NCI-H526 (cell line): Measurements from ENCODE around the gene SPHKAP.
"Not testable (repeated sequence)": the region's sequence is repeated elsewhere in the genome, so short reads cannot be mapped to it uniquely, and the experiment has no call there.

ENCODE experiments used
- DNase-seq, 2 experiments: peaks; one replicate each; lab custom pipeline; 2025; lab: John Stamatoyannopoulos, UW

The SPHKAP gene

GRCh38 chr2:228103379-228103778 lies 78.1 kb downstream of the SPHKAP start:
- no peak for DNase-seq

- no peak for DNase-seq
These were observed 78.5 kb downstream of the SPHKAP start for GRCh38 chr2:228102949-228103348.

GRCh38 chr2:228094377-228094921 lies 87.0 kb downstream of the SPHKAP start:
- DNase-seq: no peak

- DNase-seq: no peak
These were observed 89.4 kb downstream of the SPHKAP start for GRCh38 chr2:228092056-228092455.

GRCh38 chr2:228086561-228086960 lies 94.9 kb downstream of the SPHKAP start:
- DNase-seq: no peak

DNA sequence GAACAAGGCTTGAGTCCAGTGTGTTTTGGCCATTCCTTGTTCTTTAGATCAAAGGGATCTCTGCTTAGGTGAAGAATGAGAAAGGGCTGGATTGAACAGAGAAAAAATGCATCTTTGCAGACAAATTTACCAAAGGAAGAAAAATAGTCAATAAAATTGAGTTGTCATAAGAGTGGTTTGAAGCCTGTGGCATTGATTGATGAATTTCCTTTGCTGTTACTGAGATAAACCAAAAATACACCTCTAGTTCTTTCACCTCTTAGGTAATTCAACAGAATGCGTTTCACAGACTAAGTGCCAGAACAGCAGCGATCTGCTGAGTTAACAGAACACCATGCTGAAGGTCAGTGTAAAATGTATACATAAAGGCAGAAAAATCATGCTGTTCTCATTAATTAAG lies 96.8 kb downstream of the SPHKAP start:
- DNase-seq: no peak

GRCh38 chr2:228083131-228083530 lies 98.4 kb downstream of the SPHKAP start:
- no peak for DNase-seq

DNA sequence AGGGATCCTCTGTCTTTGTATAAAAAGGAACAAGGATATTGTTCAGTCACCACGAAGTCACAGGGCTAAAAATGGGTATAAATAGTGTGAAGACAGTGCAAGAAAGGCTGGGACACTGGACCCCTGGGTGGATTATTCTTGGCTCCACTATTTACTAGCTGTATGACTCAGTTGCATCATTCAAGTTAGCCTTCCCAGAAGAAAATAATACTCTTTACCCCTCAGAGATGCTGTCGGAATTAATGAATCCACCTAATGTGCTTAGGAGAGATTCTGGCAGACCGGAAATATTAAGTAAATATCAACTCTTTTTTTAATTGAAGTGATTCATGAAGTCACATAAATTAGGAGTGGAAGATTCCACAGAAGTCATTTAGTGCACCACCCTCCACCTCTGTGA lies 98.9 kb downstream of the SPHKAP start:
- no peak for DNase-seq

- DNase-seq: no peak
These were observed 102.3 kb downstream of the SPHKAP start for GRCh38 chr2:228079194-228079593.

DNA sequence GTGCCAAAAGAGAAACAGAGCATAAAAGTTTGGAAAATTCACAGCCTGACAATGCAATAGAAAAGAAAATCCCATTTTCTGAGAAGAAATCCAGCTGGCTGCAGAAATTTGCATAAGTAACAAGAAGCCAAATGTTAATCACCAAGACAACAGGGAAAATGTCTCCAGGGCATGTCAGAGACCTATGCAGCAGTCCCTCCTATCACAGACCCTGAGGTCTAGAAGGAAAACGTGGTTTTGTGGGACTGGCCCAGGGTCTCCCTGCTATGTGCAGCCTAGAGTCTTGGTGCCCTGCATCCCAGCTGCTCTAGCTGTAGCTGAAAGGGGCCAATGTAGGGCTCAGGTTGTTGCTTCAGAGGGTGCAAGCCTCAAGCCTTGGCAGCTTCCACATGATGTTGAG lies 104.8 kb downstream of the SPHKAP start:
- not testable (repeated sequence) for DNase-seq

DNA sequence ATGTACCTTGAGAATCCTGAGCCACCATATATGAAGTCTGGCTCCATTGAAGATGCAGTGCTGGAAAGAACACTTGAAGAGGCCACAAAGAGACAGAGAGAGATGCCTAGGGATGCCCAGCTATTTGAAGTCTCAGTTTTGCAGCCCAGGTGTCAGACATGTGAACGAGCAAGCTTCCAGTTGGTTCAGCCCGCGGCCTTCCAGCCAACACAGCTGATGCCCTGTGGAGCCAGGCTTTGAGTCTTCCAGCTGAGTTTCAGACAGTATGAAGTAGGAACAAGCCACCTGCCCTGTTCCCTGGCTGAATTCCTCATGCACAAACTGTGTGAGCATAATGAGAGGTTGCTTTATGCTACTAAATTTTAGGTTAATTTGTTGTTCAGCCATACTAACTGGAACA lies 108.8 kb downstream of the SPHKAP start:
- no peak for DNase-seq

DNA sequence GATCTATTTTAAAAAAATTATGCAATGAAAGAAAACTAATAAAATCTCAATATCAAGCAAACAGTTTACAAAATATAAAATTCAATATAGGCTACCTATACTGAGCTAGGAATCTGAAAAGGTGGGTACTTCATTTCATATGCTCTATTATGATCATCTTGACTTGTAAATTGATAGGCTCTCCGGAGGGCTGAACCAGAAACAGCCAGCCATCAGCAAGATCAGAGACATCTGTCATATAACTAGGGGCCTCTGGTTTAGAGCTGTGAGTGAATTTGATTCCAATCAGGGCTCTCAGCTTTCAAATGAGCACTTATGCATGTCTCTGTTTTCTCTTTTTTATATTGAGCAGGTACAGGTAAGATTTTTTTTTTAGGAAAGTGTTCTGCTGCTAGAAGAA lies 114.2 kb downstream of the SPHKAP start:
- no peak for DNase-seq

DNA sequence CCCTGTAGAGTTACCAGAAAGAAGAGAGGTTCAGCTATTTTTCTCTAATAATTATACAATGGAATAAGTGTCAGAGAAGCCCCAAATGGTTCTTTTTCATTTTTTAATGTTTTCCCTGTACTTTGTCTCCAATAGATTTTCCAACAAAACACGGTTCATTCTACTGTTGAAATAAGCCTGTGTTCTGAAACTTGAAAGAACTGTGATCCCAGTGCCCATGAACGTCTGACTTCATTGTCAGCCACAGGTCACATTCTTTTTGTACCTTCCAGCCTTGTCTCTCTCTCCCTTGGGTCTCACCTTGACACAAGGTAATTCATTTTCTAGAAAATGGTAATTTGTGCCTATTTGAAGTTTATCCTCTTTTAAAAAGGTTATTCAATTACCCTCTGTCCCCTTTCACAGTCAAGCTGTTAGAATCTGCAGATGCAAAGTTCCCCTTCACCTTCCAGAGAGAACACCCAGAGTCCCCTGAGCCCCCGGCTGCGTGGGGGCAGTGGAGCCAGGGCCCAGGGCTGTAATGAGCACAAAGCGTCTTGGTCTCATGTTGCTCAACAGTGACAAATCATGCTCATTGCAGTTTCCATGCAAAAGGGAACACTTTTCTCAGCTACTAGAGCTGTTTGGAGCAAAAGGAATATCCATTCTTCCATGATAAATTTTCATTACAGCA lies 115.2 kb downstream of the SPHKAP start:
- DNase-seq: no peak

- no peak for DNase-seq
These were observed 115.8 kb downstream of the SPHKAP start for GRCh38 chr2:228065686-228066085.

GRCh38 chr2:228064796-228065315 lies 116.6 kb downstream of the SPHKAP start:
- no peak for DNase-seq

DNA sequence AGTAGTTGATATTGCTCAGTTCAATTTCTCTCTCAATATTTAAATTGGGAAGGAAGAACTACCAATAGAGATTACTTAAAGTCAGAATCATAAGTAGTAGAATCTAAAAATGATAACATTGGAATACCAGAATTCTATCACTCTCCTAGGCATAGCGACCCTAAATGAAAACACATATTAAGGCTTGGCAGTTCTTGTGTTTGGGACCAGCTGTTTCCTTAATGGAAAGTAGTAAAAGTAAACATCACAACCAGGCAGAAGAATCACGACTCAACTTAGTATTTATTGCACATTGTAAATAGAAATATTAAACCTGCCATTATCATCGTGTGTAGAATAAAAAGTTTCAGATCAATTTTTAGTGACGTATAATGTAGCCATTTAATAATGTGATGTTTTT lies 117.5 kb downstream of the SPHKAP start:
- DNase-seq: no peak

DNA sequence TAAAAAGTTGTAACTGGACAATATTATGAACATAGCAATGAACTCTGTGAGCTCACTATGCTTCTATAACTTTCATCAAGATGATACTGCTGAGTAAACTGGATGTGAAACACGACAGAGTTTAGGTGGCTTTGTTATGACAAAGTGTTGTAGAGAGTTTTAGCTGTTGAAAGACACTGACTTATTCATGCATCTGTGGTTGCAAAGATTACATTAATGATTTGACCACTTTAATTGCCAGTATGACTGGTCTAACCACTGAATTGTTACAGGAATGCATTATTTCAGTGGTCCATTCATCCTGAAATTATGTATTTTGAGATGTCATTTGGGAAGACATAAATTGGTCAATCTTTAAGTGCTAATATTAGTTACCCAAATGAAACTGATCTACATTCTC lies 117.9 kb downstream of the SPHKAP start:
- DNase-seq: no peak

DNA sequence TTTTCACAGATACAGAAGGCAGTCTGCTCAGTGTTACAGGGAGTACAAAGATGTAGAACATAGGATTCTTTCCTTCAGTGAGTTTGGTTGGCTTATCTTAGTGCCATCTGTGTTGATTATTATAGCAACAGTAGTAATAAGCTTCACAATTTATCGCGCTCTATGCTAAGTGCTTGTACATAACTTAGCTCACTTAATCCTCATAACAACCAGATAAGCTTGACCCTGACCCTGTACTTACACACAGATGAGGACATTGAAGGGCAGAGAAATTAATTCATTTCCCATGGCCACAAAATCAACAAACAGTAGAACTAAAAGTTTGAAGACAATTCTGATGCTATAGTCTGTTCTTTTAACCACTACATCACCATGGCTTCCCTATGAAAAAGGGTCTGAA lies 121.8 kb downstream of the SPHKAP start:
- DNase-seq: no peak

DNA sequence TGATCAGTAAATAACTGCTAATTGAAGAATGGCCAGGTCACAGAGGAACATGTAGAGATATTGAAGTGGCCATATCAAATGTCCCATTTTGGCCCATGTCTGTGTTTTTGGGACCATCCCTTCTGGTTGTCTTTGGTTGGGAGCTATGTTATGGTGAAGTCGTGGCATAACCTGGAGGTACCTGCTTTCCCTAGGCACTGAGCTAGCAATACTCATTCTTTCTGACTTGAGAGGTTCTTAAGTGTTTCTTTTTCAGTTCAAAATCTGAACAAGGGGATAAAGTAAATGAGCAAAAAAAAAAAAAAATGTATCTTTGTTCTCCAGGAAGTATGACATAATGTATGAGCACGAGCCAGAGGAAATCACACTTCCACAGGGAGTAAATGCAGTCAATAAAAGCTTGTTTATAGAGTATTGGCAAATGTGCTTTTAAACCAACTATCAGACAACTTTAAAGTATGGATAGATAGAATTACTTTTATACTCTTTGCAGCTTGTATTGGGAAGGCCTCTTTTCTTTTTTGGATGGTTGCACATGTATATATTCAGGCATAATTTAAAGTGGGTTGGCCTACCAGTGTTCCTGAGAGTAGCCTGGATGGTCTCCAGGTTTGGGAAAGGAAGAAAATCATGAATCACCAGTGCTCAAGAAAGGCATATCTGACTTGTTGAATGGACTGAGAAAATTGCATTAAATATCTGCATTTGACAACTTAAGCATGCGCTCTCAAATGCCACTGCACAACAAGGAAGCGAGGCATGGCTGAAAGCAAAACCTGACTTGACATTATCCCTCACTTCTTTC lies 125.0 kb downstream of the SPHKAP start:
- no peak for DNase-seq

DNA sequence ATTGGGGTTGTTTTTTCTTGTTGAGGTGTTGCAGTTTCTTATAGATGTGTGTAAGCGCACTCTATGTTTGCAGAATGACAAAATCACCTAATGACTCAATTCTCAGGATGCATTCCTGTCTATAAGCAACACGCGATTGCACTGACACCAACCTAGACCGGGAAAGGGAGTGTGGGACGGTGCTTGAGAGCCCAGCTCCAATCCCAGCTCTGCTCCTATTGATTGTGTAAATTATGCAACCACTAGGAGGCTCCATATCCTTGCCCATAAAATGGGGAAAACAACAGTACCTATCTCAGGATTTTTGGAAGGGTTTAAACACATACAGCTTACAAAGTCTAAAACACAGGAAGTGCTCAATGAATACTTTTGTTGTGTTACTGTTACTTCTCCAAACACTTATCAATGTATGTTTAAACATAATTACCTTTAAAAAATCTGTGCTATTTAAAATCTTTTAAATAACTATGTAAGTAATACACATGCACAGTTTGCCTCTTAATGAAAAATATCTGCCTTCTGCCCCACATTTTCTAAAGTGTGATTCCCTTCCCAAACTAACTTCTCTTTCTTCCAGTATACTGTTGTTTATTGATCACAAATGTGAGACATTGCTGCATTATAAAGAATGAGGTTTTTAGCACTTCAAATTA lies 132.5 kb downstream of the SPHKAP start:
- DNase-seq: peak; percentile 5 to 66

GRCh38 chr2:228040995-228041394 lies 140.5 kb downstream of the SPHKAP start:
- no peak for DNase-seq

- peak in 1 of 2 experiments; percentile 31 for DNase-seq
These were observed 141.5 kb downstream of the SPHKAP start for GRCh38 chr2:228039752-228040534.
